H9 (cell line): Measurements from ENCODE around the gene CERS6. TPM values are rescaled to one million over a fixed set of nuclear protein-coding genes. Genes with fewer than 3 reads are reported as not detected.

Experiments used
- DNase-seq: peaks from one replicate; pipeline ENCODE4 v3.0.0-alpha.2; 2017
- H2AFZ ChIP-seq: one replicate; pipeline ENCODE4 v1.6.1; 2013; ENCODE audit warnings: mild to moderate bottlenecking, low read length, control low read depth, moderate library complexity
- H2AK5ac ChIP-seq: 2 replicates; pipeline ENCODE4 v1.6.1; 2013; ENCODE audit warnings: low read length, control low read depth, mixed read lengths; ENCODE audit not compliant: insufficient read length
- H2BK120ac ChIP-seq: one replicate; pipeline ENCODE4 v1.6.1; 2013; ENCODE audit warnings: low read depth, mild to moderate bottlenecking, low read length, control low read depth, inconsistent platforms; ENCODE audit not compliant: poor library complexity, severe bottlenecking
- H2BK12ac ChIP-seq: 2 replicates; pipeline ENCODE4 v1.6.1; 2013; ENCODE audit warnings: low read length, control low read depth, mixed read lengths, low read depth; ENCODE audit not compliant: insufficient read length
- H2BK15ac ChIP-seq: 2 replicates; pipeline ENCODE4 v1.6.1; 2013; ENCODE audit warnings: low read depth, low read length, control low read depth
- H2BK20ac ChIP-seq: one replicate; pipeline ENCODE4 v1.6.1; 2013; ENCODE audit warnings: low read depth, mild to moderate bottlenecking, low read length, control low read depth, inconsistent platforms; ENCODE audit not compliant: poor library complexity, severe bottlenecking
- H2BK5ac ChIP-seq: 2 replicates; pipeline ENCODE4 v1.6.1; 2013; ENCODE audit warnings: low read length, control low read depth, mixed read lengths; ENCODE audit not compliant: insufficient read length
- H3K14ac ChIP-seq: 2 replicates; pipeline ENCODE4 v1.6.1; 2013; ENCODE audit warnings: low read length, control low read depth; ENCODE audit not compliant: insufficient read depth
- H3K18ac ChIP-seq: 2 replicates; pipeline ENCODE4 v1.6.1; 2013; ENCODE audit warnings: low read depth, mild to moderate bottlenecking, mixed read lengths, low read length, control low read depth; ENCODE audit not compliant: insufficient read length
- H3K23ac ChIP-seq: 2 replicates; pipeline ENCODE4 v1.6.1; 2013; ENCODE audit warnings: low read length, control low read depth, mixed read lengths, low read depth; ENCODE audit not compliant: insufficient read length
- H3K23me2 ChIP-seq: 2 replicates; pipeline ENCODE4 v1.6.1; 2013; ENCODE audit warnings: low read depth, mild to moderate bottlenecking, mixed read lengths, low read length, control low read depth; ENCODE audit not compliant: insufficient read length, poor library complexity, severe bottlenecking
- H3K27ac ChIP-seq: 2 replicates; pipeline ENCODE4 v1.5.1; 2013; ENCODE audit warnings: low read length, control low read depth, mixed read lengths, low read depth; ENCODE audit not compliant: insufficient read length
- H3K27me3 ChIP-seq: 2 replicates; pipeline ENCODE4 v1.6.1; 2013; ENCODE audit warnings: low read length, control low read depth, inconsistent platforms; ENCODE audit not compliant: insufficient read depth
- H3K4ac ChIP-seq: 2 replicates; pipeline ENCODE4 v1.6.1; 2013; ENCODE audit warnings: low read depth, mild to moderate bottlenecking, control low read depth, inconsistent platforms, low read length, moderate library complexity
- H3K4me1 ChIP-seq: 2 replicates; pipeline ENCODE4 v1.6.1; 2013; ENCODE audit warnings: low read length, control low read depth, inconsistent platforms; ENCODE audit not compliant: insufficient read depth
- H3K4me2 ChIP-seq: 2 replicates; pipeline ENCODE4 v1.6.1; 2013; ENCODE audit warnings: low read length, control low read depth, mixed read lengths; ENCODE audit not compliant: insufficient read length, insufficient read depth
- H3K56ac ChIP-seq: 2 replicates; pipeline ENCODE4 v1.6.1; 2013; ENCODE audit warnings: low read depth, mild to moderate bottlenecking, mixed read lengths, low read length, control low read depth; ENCODE audit not compliant: insufficient read length
- H3K79me1 ChIP-seq: 2 replicates; pipeline ENCODE4 v1.6.1; 2013; ENCODE audit warnings: low read depth, mild to moderate bottlenecking, moderate library complexity, low read length, control low read depth, inconsistent platforms; ENCODE audit not compliant: insufficient read depth, poor library complexity, severe bottlenecking
- H3K79me2 ChIP-seq: 2 replicates; pipeline ENCODE4 v1.6.1; 2013; ENCODE audit warnings: low read length, control low read depth, inconsistent platforms; ENCODE audit not compliant: insufficient read depth
- H3K9ac ChIP-seq: 2 replicates; pipeline ENCODE4 v1.6.1; 2013; ENCODE audit warnings: low read length, control low read depth, mixed read lengths; ENCODE audit not compliant: insufficient read length; ENCODE audit errors: extremely low read depth
- H3K9me3 ChIP-seq: one replicate; pipeline ENCODE4 v1.6.1; 2013; ENCODE audit warnings: low read depth, low read length, inconsistent platforms; ENCODE audit not compliant: control insufficient read depth
- H3T11ph ChIP-seq: one replicate; pipeline ENCODE4 v1.6.1; 2013; ENCODE audit warnings: mild to moderate bottlenecking, low read length, control low read depth, inconsistent platforms
- H4K20me1 ChIP-seq: one replicate; pipeline ENCODE4 v1.6.1; 2013; ENCODE audit not compliant: control insufficient read depth, insufficient read length, insufficient read depth
- H4K5ac ChIP-seq: 2 replicates; pipeline ENCODE4 v1.6.1; 2013; ENCODE audit warnings: low read depth, mild to moderate bottlenecking, mixed read lengths, low read length, control low read depth; ENCODE audit not compliant: insufficient read length
- H4K8ac ChIP-seq: replicated peaks from 2 replicates; pipeline ENCODE4 v1.6.1; 2013; ENCODE audit warnings: low read length, control low read depth, mixed read lengths, low read depth; ENCODE audit not compliant: insufficient read length
- H4K91ac ChIP-seq: 2 replicates; pipeline ENCODE4 v1.6.1; 2013; ENCODE audit warnings: low read depth, mild to moderate bottlenecking, moderate library complexity, mixed read lengths, low read length, control low read depth; ENCODE audit not compliant: insufficient read length
- H3K27ac Mint-ChIP-seq, 3 experiments: 2 replicates in 2 of 3; 3 replicates in 1 of 3; pipeline ENCODE4 v1.8.0; 2020 to 2021; ENCODE audit warnings: mixed read lengths in 3 of 3, mild to moderate bottlenecking in 1 of 3, moderate library complexity in 1 of 3
- H3K27me3 Mint-ChIP-seq: 2 replicates; pipeline ENCODE4 v1.8.0; 2021; ENCODE audit warnings: low read depth, mild to moderate bottlenecking, moderate library complexity, mixed read lengths
- H3K36me3 Mint-ChIP-seq, 3 experiments: 2 replicates in 2 of 3; 3 replicates in 1 of 3; pipeline ENCODE4 v1.8.0; 2020 to 2021; ENCODE audit warnings: low read depth in 3 of 3, mixed read lengths in 3 of 3; ENCODE audit not compliant: insufficient read depth in 1 of 3
- H3K4me1 Mint-ChIP-seq, 2 experiments: 2 replicates each; pipeline ENCODE4 v1.8.0; 2020; ENCODE audit warnings: mixed read lengths in 2 of 2
- H3K4me3 Mint-ChIP-seq, 2 experiments: 2 replicates in 1 of 2; 3 replicates in 1 of 2; pipeline ENCODE4 v1.8.0; 2020 to 2021; ENCODE audit warnings: mild to moderate bottlenecking in 2 of 2, mixed read lengths in 2 of 2, moderate library complexity in 1 of 2
- H3K9me3 Mint-ChIP-seq, 2 experiments: 2 replicates in 1 of 2; 3 replicates in 1 of 2; pipeline ENCODE4 v1.8.0; 2020; ENCODE audit warnings: mild to moderate bottlenecking in 2 of 2, mixed read lengths in 2 of 2, moderate library complexity in 1 of 2
- CTCF ChIP-seq: fragments of 200-600 bp; sonication (generic); conservative IDR thresholded peaks from 3 replicates; pipeline ENCODE4 v1.8.0; 2021; ENCODE audit warnings: antibody characterized with exemption, mild to moderate bottlenecking
- whole genome bisulfite sequencing: extraction: QIAGEN DNeasy Blood & Tissue Kit; methylation state at CpG from one replicate; pipeline ENCODE4 v1.1.7; 2013; ENCODE audit warnings: missing lambda C conversion rate, low lambda C conversion rate, mixed read lengths; ENCODE audit not compliant: insufficient read length; ENCODE audit errors: extremely low coverage; 5-methylcytosine and 5-hydroxymethylcytosine counted together
- total RNA-seq: library from RNA; stranded (reverse); gene quantifications from 2 replicates; pipeline ENCODE4 v1.2.1, GENCODE V29; 2021

CERS6 gene
- total RNA-seq, 1 experiment from 2014 or later, result 17.7 TPM

DNA sequence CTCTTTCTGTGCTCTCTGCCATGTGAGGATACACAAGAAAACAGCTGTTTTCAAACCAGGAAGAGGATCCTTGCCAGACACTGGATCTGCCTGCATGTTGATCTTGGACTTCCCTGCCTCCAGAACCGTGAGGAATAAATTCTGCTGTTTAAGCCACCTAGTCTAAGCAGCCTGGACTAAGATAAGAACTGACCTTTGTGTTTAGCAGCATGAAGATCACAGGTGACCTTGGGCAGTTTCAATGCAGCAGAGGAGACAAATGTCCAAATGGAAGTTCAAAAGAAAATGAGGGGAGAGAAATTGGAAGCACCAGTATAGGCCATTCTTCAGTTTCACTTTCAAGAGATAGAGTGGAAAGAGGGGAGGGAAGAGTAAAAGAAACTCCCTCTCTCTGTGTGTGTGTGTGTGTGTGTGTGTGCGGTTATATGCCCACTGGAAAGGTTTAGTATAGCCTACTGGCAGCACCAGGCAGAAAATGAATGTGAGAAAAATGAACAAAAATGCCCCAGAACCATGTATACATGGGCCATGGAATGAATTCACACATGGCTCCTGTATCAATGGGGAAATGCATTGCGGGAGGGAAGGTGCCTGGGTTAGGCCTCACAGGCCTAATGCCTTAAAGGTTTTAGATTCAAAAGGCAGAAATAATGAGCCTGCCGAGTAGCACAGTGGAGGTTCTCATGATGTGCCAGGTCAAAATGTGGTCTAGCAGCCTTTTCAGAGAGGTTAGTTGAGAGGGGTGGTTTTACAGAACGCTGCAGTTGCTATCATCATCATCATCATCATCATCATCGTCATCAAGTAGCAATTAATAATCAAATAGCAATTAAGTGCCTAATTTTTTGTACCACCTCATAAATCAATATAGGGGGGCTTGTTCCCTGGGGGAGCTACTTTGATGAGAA lies 1.1 kb upstream of the CERS6 start:
- no peak overlapping the region for H3K23ac ChIP-seq
- WGBS, result no CpG with 5 or more reads among the region's 6 CpGs

More for the DNA sequence above, 1.1 kb upstream of the CERS6 start:
- no peak overlapping the region for H3K18ac ChIP-seq
- no peak for TF ChIP-seq CTCF
- peaks cover 18 to 23% of the 10 kb centered on the region in 2 experiments for H3K4me1 Mint-ChIP-seq
- H4K20me1 ChIP-seq, result no peaks in the 10 kb centered on the region
- H3K14ac ChIP-seq, result no peak overlapping the region
- no peak overlapping the region for H2BK12ac ChIP-seq
- H3K56ac ChIP-seq, result no peak overlapping the region
- no peak overlapping the region for H3T11ph ChIP-seq
- no peak overlapping the region for H4K8ac ChIP-seq
- no peak for DNase-seq
- no peak overlapping the region for H3K9ac ChIP-seq
- H3K4ac ChIP-seq, result no peak overlapping the region
- H2AFZ ChIP-seq, result no peak overlapping the region
- no peak overlapping the region for H3K27ac ChIP-seq
- no peaks in the 10 kb centered on the region for H3K9me3 Mint-ChIP-seq
- H3K4me3 Mint-ChIP-seq, result no peak overlapping the region
- no peak overlapping the region for H4K5ac ChIP-seq
- peaks cover 5% of the 10 kb centered on the region for H3K27me3 Mint-ChIP-seq
- no peaks in the 10 kb centered on the region; the same call in 1 of the 2 replicates for H3K79me2 ChIP-seq
- peak overlapping the region; percentile 81 for H3K4me2 ChIP-seq
- H3K9me3 ChIP-seq, result no peaks in the 10 kb centered on the region
- peaks cover 11% of the 10 kb centered on the region for H3K23me2 ChIP-seq
- no peak overlapping the region for H2BK120ac ChIP-seq
- no peak overlapping the region for H3K27ac Mint-ChIP-seq
- H3K27me3 ChIP-seq, result no peaks in the 10 kb centered on the region
- H2AK5ac ChIP-seq, result no peak overlapping the region
- no peak overlapping the region for H2BK15ac ChIP-seq
- no peaks in the 10 kb centered on the region for H3K4me1 ChIP-seq
- no peak overlapping the region for H2BK20ac ChIP-seq
- H4K91ac ChIP-seq, result no peak overlapping the region
- H2BK5ac ChIP-seq, result no peak overlapping the region
- no peaks in the 10 kb centered on the region for H3K79me1 ChIP-seq
- peaks cover 0 to 3% (median 0%) of the 10 kb centered on the region in 3 experiments; a peak in 1 of 7 replicates for H3K36me3 Mint-ChIP-seq
